Endometrial microvascular endothelial cells (primary cell): ENCODE data around the gene TFB1M. TPM values are rescaled to one million over a fixed set of nuclear protein-coding genes. Genes with fewer than 3 reads are reported as not detected.
"Not testable (repeated sequence)": the region's sequence is repeated elsewhere in the genome, so short reads cannot be mapped to it uniquely, and the experiment has no call there.

ENCODE experiments used
- in situ Hi-C: cut with HindIII; loops from 2 replicates; pipeline ENCODE4 v1.10.0; 2017; ENCODE audit warnings: low sequenced_read_pairs, low pct_unique_long_range_greater_than_20kb; ENCODE audit errors: inconsistent ontology term
- total RNA-seq: library from RNA; depleted of rRNA; stranded (reverse); fragments of >200 nt; gene quantifications from one replicate; pipeline ENCODE4 v1.2.3, GENCODE V29; 2015; ENCODE audit errors: inconsistent ontology term

TFB1M gene
- total RNA-seq, 1 donor from 2014 or later: 26.1 TPM

DNA sequence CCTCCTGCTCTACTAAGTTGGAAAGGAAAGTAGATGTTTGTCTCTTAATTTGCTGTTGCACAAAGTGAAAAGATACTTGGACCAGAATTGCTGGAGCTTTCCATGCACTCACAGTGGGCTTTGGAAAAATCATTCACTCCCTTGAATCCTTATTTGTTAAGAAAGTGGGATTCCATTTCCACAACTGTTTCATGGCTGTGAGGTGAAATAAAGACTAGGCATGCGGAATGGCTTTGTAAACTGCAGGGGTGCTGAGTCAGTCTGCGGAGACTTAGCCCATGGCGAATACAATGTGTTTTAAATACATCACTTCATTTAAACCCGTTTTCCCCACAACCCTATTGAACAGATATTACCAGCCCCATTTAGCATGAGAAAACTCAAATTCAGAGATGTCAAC, 87.2 kb downstream of the TFB1M start:
- in situ Hi-C loops: no loop called here

DNA sequence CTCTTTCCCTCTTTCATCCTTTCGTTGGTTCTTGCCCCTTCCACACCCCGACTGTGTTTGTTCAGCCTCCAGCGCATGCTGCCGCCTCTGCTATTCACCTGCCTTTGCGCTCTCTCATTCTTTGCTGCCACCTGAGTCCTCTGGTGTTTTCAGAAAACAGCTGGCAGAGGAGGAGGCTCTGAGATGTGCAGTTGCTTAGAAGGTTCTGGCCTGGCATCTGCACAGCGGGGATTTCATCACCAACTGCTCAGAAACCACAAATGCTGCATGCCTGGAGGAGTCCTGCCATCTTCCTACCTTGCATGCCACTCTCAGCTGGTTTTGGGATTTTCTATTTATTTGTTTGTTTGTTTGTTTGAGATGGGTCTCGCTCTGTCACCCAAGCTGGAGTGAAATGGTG, 89.7 kb downstream of the TFB1M start:
- in situ Hi-C loops: no loop called here

DNA sequence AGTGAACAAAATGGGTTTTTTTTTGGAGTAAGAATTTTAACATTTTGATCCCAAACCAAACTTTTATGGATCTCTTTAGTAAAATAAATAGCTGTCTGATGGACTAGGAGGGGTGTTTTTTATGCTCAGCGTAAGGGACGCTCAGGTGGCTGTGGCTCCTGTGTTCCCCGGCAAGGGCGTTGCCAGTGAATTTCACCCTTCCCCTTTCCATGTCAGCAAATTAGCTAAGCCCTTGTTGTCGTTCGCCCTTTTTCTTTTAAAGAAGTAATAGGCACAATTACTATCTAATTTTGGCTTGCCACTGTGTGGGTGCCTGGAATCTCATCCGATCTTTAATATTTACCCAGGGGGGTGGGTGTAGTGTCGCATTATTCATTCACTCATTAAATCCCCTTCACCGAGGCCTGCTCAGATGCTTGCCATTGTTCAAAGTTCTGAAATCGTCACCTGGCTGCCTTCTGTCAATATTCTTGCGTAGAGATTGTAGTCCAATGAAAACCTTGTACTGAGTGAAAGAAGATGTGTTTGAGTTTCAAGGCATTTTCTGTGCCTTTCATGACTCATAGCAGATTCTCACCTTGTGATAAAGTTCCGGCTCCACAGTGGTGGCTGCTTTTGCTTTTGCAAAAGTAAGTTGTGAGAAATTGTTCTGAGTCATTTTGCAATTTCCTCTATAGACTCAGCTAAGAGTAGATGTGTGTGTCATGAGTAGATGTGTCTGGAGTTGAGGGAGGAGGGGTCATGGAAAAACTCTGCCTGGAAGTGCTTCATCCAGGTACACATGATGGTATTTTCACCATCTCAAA, 90.4 kb downstream of the TFB1M start:
- in situ Hi-C loops: no loop called here

DNA sequence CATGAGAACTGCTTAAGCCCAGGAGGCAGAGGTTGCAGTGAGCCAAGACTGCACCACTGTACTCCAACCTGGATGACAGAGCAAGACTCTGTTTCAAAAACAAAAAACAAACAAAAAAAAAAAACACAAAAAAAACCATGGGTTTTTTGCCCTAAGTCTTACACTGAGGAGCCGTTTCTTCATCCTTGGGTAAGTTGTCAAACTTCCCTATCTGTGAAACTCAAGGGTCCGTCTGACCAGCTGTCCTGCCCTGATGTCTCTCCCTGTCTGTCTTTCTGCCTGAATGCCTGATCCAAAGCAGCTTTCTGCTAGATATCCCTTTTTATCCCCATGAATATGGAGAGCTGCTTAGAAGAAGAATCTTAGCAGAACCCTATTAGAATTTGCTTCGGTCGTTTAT, 91.8 kb downstream of the TFB1M start:
- in situ Hi-C loops: no loop called here

DNA sequence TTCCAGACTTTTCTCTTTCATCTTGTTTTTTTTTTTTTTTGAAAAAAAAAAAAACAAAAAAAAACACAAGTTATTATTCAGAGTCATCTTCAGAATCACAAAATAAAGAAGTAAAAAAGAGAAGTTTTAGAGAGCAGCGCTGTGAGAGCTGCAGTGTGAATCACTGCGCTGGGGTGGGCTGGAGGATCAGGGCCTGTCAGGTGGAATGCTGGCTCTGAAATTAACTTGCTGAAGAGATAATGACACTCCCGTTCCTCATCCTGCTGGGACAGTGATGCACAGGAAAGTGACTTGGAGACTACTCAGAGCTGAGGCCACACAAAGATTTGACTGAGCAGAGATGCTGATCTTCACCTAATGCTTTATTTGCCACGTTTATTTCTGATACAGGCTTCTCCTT, 93.2 kb downstream of the TFB1M start:
- in situ Hi-C loops: no loop called here

DNA sequence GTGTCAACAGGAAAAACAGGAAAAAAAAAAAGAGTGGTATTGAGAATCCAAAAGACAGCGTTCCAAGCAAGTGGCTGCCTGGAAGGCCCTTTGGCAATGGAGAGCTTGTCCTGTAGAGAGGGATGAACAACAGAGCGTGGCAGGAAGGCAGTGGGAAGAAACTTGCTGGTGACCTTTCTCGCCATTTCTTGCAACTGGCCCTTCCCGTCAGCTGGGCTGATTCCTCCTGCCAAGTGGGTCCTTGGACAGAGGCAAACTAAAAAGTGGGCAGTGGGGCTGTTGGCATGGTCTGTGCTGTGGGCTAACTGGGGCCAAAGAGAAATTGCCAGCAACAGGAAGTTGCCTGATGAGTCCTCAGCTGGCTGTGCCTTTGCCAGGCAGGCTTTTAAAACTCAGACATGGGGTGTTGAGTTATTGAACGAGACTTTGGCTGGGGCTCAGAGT, 94.4 kb downstream of the TFB1M start:
- in situ Hi-C loops: no loop called here

DNA sequence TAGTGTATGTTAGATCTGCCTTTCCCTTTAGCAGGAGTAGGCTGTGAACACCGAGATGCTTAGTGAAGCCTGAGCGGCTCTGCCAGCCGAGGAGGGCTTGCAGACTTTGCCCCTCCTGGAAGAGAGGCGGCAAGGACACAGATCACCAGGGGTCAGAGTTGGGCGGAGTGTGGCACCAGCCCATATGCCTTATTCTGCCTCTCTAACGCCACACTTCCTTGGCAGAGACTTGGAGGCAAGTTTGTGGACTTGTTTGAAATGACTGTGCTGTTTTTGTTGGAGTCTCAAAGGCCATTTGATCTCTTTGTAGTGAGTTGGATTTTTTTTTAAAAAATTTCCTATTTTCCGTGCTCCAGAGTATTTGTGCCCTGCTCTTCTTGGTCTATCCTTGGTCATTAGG, 95.0 kb downstream of the TFB1M start:
- in situ Hi-C loops: no loop called here

DNA sequence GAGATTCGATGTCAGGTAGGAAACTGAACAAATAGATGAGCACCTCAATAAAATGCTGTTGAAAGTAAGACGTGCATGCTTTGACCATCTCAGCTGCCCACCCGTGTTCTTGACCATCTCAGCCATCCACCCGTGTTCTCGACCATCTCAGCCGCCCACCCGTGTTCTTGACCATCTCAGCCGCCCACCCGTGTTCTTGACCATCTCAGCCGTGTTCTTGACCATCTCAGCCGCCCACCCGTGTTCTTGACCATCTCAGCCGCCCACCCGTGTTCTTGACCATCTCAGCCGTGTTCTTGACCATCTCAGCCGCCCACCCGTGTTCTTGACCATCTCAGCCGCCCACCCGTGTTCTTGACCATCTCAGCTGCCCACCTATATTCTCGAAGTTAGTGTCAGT, 95.6 kb downstream of the TFB1M start:
- in situ Hi-C loops: not testable (repeated sequence)

DNA sequence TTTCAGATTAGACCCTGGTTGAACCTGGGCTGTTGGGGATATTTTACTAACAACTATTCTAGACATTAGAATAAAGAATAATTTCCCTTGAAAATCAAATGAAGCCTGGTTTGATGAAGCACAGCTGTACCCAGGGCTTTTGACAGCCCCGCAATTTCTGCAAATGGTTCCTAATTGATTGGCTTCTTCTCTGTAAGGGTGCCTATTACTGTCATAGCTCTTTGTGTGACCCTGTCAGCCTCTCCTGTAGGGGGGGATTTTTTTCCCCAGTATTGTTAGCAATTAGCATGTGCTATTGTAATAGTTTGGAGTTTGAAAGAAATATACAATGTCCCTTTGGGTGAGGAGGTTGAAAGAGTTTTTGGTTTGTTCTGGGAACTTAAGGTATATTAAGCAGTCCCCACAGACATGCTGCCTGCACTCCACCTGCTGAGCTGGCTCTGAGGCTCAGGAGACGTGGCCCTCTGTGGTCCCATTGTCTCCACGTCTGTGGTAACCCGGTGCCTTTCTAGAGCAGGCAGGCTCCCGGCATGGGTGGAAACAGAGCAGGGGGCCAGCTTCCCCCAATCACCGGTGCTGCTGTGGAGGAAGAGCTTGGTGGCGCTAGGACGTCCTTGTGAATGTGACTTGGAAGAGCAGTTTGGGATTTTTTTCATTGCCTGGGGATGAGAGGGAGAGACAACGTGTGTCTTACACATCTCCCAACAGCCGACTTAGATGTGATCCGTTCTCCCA, 97.8 kb downstream of the TFB1M start:
- in situ Hi-C loops: no loop called here

DNA sequence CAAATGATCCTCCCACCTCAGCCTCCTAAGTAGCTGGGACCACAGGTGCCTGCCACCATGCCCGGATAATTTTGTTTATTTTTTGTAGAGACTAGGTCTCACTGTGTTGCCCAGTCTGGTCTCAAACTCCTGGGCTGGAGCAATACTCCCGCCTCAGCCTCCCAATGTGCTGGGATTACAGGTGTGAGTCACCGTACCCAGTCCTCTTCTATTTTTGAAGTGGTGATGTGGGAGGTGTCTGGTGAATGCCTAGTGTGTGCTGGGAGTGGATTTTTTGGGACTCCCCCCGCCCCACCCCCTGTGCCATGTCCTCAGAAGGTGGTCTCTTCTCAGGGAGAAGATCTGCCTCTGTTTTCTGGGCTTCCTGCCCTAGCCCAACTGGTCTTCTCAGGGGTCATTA, 98.4 kb downstream of the TFB1M start:
- in situ Hi-C loops: no loop called here

DNA sequence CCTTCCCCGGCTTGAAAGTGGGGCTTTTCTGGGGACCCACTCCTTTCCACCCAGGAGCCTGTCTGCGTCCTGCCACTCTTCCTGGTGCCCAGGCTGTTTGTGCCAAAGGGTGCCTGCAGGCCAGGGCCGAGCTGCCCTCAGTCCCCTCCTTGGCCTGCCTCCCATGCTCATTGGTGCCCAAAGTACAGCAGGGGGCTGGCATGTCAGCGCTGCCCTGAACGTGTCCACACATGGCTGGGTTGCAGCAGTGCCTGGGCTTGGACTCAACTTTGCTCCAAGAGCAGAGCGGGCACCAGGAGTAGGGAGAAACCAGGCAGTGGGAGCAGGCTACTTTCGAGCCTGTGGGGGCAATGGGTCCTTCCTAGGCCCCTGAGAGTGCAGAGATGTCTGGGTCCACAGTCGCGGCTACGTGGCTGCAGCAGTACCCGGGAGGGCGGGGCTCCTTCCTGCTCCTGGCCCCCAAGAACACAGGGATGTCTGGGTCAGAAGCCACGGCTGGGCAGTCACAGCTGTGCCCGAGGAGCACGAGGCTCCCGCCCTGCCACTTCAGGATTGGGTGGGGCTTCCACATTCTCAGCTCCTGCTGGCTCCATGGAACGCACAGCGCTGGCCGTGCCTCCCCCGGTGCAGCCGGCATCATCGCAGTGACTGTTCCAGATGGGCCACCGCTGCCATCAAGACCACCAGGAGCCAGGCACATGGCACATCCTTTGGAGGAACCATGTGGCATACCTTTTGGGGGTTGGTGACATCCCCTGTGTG, 100.5 kb downstream of the TFB1M start:
- in situ Hi-C loops: no loop called here

DNA sequence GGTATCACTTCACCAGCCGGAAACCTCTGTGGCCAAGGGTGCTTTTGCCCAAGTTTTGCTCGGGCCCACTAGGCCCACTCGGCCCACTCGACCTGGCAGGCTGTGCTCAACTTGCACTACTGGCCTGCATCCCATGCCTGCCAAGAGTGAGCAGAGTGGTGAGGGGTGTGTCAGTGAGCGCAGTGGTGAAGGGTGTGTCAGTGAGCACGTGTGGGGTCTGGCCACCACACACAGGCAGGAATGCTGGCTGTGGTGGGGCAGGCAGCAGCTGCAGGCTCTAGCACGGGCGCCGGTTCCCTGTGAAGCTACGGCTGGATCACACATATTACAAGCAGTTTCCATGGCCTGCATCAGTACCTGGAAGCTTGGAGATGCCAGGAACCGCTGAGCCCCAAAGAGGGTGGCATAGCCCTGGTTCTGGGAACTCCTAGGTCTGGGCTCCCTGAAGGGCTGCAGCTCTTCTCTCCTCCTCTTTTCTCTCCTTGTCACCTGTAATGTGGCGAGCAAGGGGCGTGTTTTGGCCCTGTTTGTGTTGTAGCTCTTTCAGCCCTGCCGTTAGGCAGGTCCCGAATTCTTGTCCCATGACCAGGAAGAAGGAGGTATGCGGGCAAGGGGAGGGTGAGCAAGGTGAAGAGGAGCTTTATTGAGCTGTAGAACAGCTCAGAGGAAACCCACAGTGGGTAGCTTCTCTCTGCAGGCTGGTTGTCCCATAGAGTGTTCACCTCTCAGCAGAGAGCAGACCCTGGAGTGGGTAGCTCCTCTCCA, 101.5 kb downstream of the TFB1M start:
- in situ Hi-C loops: no loop called here

DNA sequence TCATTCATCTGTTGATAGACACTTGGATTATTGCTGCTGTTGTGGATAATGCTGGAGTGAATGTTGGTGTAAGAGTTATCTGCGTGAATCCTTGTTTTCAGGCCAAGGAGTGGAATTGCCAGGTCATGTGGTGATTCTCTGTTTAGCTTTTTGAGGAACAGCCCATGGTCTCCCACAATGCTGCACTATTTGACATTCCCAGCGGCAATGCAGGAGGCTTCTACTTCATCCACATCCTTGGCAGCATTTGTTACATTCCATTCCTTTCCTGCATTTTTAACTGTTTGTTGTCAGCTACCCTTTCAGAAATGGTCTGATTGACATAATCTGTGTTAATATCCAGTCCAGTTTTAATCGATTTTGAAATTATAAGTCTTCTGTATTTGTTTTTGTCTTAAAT, 102.2 kb downstream of the TFB1M start:
- in situ Hi-C loops: no loop called here

DNA sequence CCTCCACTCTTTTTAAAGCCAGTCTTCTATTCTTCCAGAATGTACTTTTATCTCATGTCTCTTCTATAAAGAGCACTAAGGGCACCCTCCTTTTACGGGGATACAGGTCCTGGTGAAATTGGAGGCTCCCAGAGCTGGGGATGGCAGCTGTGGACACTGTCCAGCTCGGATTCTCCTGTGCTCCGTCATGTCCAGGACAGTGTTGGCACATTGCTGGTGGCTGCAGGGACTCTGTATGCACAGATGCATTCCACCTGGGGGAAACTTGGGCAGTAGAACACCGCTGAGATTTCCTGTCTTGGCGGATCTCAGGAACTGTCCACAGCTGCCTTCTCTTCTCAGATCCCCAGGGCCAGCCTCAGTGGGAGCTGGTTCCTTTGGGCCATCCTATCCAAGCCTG, 107.1 kb downstream of the TFB1M start:
- in situ Hi-C loops: no loop called here

Other genes with a start within 250 kb of the TFB1M start
- not detected for gene CLDN20, start 50.5 kb downstream of the TFB1M start, total RNA-seq
- not detected for gene NOX3, start 141.4 kb upstream of the TFB1M start, total RNA-seq